ENCODE results near the gene CDC42EP2. TPM values are rescaled to one million over a fixed set of nuclear protein-coding genes. Genes with fewer than 3 reads are reported as not detected.

CDC42EP2 gene
- polyA plus RNA-seq, 1 donor (not counting 4 experiments of a cell fraction or from before 2014, with no cell fraction given): 6.1 TPM

- Histone ChIP-seq H3K4me3 (ENCODE audit: control insufficient read depth in 2 of 3, extremely low read depth in 1 of 3, insufficient read depth in 2 of 3, low read depth in 1 of 3, low read length in 3 of 3) (no peak overlapping the region), H3K9me3 (ENCODE audit: control insufficient read depth, low read depth, low read length) (no peaks in the 10 kb centered on the region), H3K4me2 (ENCODE audit: control insufficient read depth, extremely low read depth, insufficient read depth, low read depth, low read length) (no peak overlapping the region), H3K4me1 (ENCODE audit: control insufficient read depth, extremely low read depth, insufficient read depth, low read length) (no peaks in the 10 kb centered on the region), H3K27ac (ENCODE audit: control insufficient read depth, insufficient read depth, low read length) (no peak overlapping the region), H3K27me3 (ENCODE audit: control insufficient read depth, extremely low read depth, insufficient read depth, low read length) (no peaks in the 10 kb centered on the region), H3K79me2 (ENCODE audit: control insufficient read depth, insufficient read depth, low read length) (no peaks in the 10 kb centered on the region), H3K9me1 (ENCODE audit: control insufficient read depth, extremely low read depth, insufficient read depth, low read length) (no peaks in the 10 kb centered on the region), H2AFZ (ENCODE audit: control insufficient read depth, low read length) (no peak overlapping the region), H3K9ac (ENCODE audit: control insufficient read depth, extremely low read depth, insufficient read depth, low read length) (no peak overlapping the region), H4K20me1 (ENCODE audit: control insufficient read depth, extremely low read depth, insufficient read depth, low read length) (no peaks in the 10 kb centered on the region), H3K36me3 (ENCODE audit: control insufficient read depth in 2 of 2, extremely low read depth in 1 of 2, insufficient read depth in 2 of 2, low read length in 2 of 2) (peaks cover 8 to 40% of the 10 kb centered on the region in 2 experiments)
- no peak for DNase-seq (ENCODE audit: low read depth, low spot score)
- TF ChIP-seq CTCF (optimal IDR thresholded peaks at IDR 0.05 in 1 of 3, IDR thresholded peaks at IDR 0.05 in 1 of 3, conservative IDR thresholded peaks at IDR 0.05 in 1 of 3; ENCODE audit: extremely low read depth in 1 of 3, insufficient read depth in 2 of 3, low read length in 3 of 3) (no peak), EZH2 (IDR thresholded peaks at IDR 0.05; ENCODE audit: low read length) (no peak)
- dilution Hi-C loops (cut with MboI; ENCODE audit: extremely low pct_ligation_motif_present, low sequenced_read_pairs): no loop called here
- no peak for FAIRE-seq
These were observed 24.1 kb upstream of the CDC42EP2 start for GRCh38 chr11:65290448-65291165.

- H3K4me3 ChIP-seq (ENCODE audit: control insufficient read depth in 2 of 3, extremely low read depth in 1 of 3, insufficient read depth in 2 of 3, low read depth in 1 of 3, low read length in 3 of 3): no peak overlapping the region
- no peak overlapping the region for H3K9ac ChIP-seq (ENCODE audit: control insufficient read depth, extremely low read depth, insufficient read depth, low read length)
- DNase-seq (ENCODE audit: low read depth, low spot score) (no peak), FAIRE-seq (no peak)
- H3K4me1 ChIP-seq (ENCODE audit: control insufficient read depth, extremely low read depth, insufficient read depth, low read length): no peaks in the 10 kb centered on the region
- no peaks in the 10 kb centered on the region for H3K9me3 ChIP-seq (ENCODE audit: control insufficient read depth, low read depth, low read length)
- H3K27ac ChIP-seq (ENCODE audit: control insufficient read depth, insufficient read depth, low read length): no peak overlapping the region
- no peak for TF ChIP-seq EZH2 (IDR thresholded peaks at IDR 0.05; ENCODE audit: low read length)
- TF ChIP-seq CTCF (optimal IDR thresholded peaks at IDR 0.05 in 1 of 3, IDR thresholded peaks at IDR 0.05 in 1 of 3, conservative IDR thresholded peaks at IDR 0.05 in 1 of 3; ENCODE audit: extremely low read depth in 1 of 3, insufficient read depth in 2 of 3, low read length in 3 of 3): no peak
- dilution Hi-C loops (cut with MboI; ENCODE audit: extremely low pct_ligation_motif_present, low sequenced_read_pairs): no loop called here
- H3K36me3 ChIP-seq (ENCODE audit: control insufficient read depth in 2 of 2, extremely low read depth in 1 of 2, insufficient read depth in 2 of 2, low read length in 2 of 2): peaks cover 9 to 39% of the 10 kb centered on the region in 2 experiments
- H3K27me3 ChIP-seq (ENCODE audit: control insufficient read depth, extremely low read depth, insufficient read depth, low read length): no peaks in the 10 kb centered on the region
- no peak overlapping the region for H3K4me2 ChIP-seq (ENCODE audit: control insufficient read depth, extremely low read depth, insufficient read depth, low read depth, low read length)
- no peaks in the 10 kb centered on the region for H3K9me1 ChIP-seq (ENCODE audit: control insufficient read depth, extremely low read depth, insufficient read depth, low read length)
- H4K20me1 ChIP-seq (ENCODE audit: control insufficient read depth, extremely low read depth, insufficient read depth, low read length): no peaks in the 10 kb centered on the region
- H3K79me2 ChIP-seq (ENCODE audit: control insufficient read depth, insufficient read depth, low read length): no peaks in the 10 kb centered on the region
- no peak overlapping the region for H2AFZ ChIP-seq (ENCODE audit: control insufficient read depth, low read length)
These were observed 23.1 kb upstream of the CDC42EP2 start for GRCh38 chr11:65291613-65292012.

Data from keratinocyte (primary cell).